KMS-11 (cell line): ENCODE results near the gene BRD3OS.

Experiments
- H2AFZ ChIP-seq: fragments of 200-600 bp; sonication (generic); 2 replicates; pipeline ENCODE4 v1.6.1; 2016; ENCODE audit warnings: antibody characterized with exemption, mixed run types, low read depth
- H3K27ac ChIP-seq: fragments of 200-600 bp; sonication (generic); 2 replicates; pipeline ENCODE4 v1.6.1; 2016; ENCODE audit warnings: mild to moderate bottlenecking, mixed run types
- H3K27me3 ChIP-seq: fragments of 200-600 bp; sonication (generic); 2 replicates; pipeline ENCODE4 v1.6.1; 2017; ENCODE audit warnings: mild to moderate bottlenecking, low read depth, mixed run types, moderate library complexity; ENCODE audit not compliant: insufficient read depth
- H3K36me3 ChIP-seq: fragments of 200-600 bp; sonication (generic); 2 replicates; pipeline ENCODE4 v1.6.1; 2017; ENCODE audit warnings: mild to moderate bottlenecking, mixed run types; ENCODE audit not compliant: insufficient read depth
- H3K4me1 ChIP-seq: fragments of 200-600 bp; sonication (generic); 2 replicates; pipeline ENCODE4 v1.6.1; 2016; ENCODE audit warnings: mild to moderate bottlenecking, low read depth, mixed run types; ENCODE audit not compliant: poor library complexity, severe bottlenecking
- H3K4me2 ChIP-seq: fragments of 200-600 bp; sonication (generic); 2 replicates; pipeline ENCODE4 v1.7.0; 2016; ENCODE audit warnings: mild to moderate bottlenecking, mixed run types
- H3K4me3 ChIP-seq: fragments of 200-600 bp; sonication (generic); IDR thresholded peaks from 2 replicates; pipeline ENCODE4 v1.6.1; 2017; ENCODE audit warnings: low read depth, low read length, mixed read lengths; ENCODE audit not compliant: insufficient read depth
- H3K79me2 ChIP-seq: fragments of 200-600 bp; sonication (generic); 2 replicates; pipeline ENCODE4 v1.6.1; 2016; ENCODE audit warnings: low read depth, mixed run types; ENCODE audit not compliant: insufficient read depth
- H3K9ac ChIP-seq: fragments of 200-600 bp; sonication (generic); 2 replicates; pipeline ENCODE4 v1.6.1; 2016; ENCODE audit warnings: mild to moderate bottlenecking, mixed run types
- H4K20me1 ChIP-seq: fragments of 200-600 bp; sonication (generic); 2 replicates; pipeline ENCODE4 v1.6.1; 2016; ENCODE audit warnings: mild to moderate bottlenecking, mixed run types; ENCODE audit not compliant: insufficient read depth
- TF ChIP-seq, protein P1 (sequence below): fragments of 200-600 bp; sonication (generic); conservative IDR thresholded peaks from 2 replicates; pipeline ENCODE4 v1.6.1; 2017; ENCODE audit warnings: low read depth, mild to moderate bottlenecking, antibody characterized with exemption, low read length, moderate library complexity, mixed read lengths

Gene BRD3OS

DNA sequence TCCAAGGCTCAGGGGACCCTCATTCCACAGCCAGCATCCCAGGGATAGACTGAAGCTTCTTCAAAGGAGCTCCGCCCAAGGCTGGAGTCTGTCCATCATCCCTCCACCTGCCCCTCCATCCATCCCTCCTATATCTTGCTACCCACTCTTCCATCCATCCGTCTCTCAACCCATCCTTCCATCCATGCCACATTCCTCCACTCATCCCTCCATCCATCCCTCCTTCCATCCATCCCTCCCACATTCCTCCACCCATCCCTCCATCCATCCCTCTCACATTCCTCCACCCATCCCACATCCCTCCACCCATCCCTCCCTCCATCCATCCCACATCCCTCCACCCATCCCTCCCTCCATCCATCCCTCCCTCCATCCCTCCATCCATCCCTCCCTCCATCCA, 27.7 kb upstream of the BRD3OS start:
- no peaks in the 10 kb centered on the region for H3K79me2 ChIP-seq
- no peaks in the 10 kb centered on the region for H4K20me1 ChIP-seq
- peaks cover 10% of the 10 kb centered on the region for H3K4me1 ChIP-seq
- H3K36me3 ChIP-seq, result no peaks in the 10 kb centered on the region
- TF ChIP-seq, protein P1, sequence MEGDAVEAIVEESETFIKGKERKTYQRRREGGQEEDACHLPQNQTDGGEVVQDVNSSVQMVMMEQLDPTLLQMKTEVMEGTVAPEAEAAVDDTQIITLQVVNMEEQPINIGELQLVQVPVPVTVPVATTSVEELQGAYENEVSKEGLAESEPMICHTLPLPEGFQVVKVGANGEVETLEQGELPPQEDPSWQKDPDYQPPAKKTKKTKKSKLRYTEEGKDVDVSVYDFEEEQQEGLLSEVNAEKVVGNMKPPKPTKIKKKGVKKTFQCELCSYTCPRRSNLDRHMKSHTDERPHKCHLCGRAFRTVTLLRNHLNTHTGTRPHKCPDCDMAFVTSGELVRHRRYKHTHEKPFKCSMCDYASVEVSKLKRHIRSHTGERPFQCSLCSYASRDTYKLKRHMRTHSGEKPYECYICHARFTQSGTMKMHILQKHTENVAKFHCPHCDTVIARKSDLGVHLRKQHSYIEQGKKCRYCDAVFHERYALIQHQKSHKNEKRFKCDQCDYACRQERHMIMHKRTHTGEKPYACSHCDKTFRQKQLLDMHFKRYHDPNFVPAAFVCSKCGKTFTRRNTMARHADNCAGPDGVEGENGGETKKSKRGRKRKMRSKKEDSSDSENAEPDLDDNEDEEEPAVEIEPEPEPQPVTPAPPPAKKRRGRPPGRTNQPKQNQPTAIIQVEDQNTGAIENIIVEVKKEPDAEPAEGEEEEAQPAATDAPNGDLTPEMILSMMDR, result no peak
- H3K27ac ChIP-seq, result no peak overlapping the region
- no peak overlapping the region for H3K4me3 ChIP-seq
- H3K9ac ChIP-seq, result no peak overlapping the region
- H2AFZ ChIP-seq, result no peak overlapping the region
- H3K4me2 ChIP-seq, result no peak overlapping the region
- peaks cover 51% of the 10 kb centered on the region for H3K27me3 ChIP-seq

DNA sequence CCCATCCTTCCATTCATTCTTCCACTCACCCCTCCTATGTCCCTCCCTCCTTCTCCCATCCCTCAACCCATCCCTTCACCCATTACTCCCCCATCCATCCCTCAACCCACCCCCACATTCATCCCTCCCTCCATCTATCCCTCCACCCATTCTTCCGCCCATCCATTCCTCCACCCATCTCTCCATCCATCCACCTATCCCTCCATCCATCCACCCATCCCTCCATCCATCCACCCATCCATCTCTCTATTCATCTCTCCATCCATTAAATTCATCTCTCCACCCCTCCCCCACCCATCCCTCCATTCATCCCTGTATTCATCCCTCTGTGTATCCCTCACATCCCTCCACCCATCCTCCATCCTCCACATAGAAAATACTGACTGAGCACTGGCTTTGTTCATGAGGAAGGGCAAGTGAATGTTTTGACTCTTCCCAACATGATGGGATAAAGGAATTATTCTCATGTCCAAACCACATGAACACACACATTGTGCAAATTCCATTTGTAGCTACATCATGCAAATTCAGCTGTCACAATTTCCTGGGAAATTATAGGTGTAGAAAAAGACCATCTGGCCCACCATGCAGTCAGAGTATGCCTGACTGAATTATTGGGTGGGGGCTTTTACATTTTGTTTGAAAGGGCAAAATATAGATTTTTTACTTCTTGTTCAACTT, 26.2 kb upstream of the BRD3OS start:
- H3K27ac ChIP-seq, result no peak overlapping the region
- no peak overlapping the region for H3K9ac ChIP-seq
- H3K4me3 ChIP-seq, result no peak overlapping the region
- no peaks in the 10 kb centered on the region for H3K79me2 ChIP-seq
- H3K4me1 ChIP-seq, result peaks cover 2% of the 10 kb centered on the region
- H3K4me2 ChIP-seq, result no peak overlapping the region
- TF ChIP-seq, protein P1, result no peak
- no peaks in the 10 kb centered on the region for H3K36me3 ChIP-seq
- H3K27me3 ChIP-seq, result peaks cover 56% of the 10 kb centered on the region
- no peak overlapping the region for H2AFZ ChIP-seq
- no peaks in the 10 kb centered on the region for H4K20me1 ChIP-seq

DNA sequence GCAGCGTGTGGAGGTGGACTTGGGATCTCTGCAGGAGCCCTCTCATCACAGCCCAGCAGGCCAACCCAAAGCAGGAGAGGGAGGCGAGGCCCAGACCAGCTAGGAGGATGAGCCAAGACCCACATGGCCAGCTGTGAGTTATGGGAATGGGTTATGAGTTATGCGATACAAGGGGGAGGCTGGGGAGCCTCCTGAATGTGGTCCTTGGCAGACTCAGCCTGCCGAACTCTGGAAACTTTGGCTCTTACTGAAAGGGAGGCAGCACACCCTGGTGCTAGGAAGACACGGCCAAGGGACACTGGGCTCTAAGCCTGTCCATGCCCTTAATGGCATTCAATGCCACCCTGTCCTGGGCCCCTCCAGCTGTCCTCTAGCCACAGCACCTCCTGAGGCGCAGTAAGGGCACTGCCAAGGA, 25.4 kb upstream of the BRD3OS start:
- Histone ChIP-seq H3K4me3 (no peak overlapping the region), H3K9ac (no peak overlapping the region), H3K4me2 (no peak overlapping the region), H3K27me3 (peaks cover 58% of the 10 kb centered on the region), H3K27ac (no peak overlapping the region), H3K79me2 (no peaks in the 10 kb centered on the region), H3K4me1 (no peaks in the 10 kb centered on the region), H2AFZ (no peak overlapping the region), H3K36me3 (no peaks in the 10 kb centered on the region), H4K20me1 (no peaks in the 10 kb centered on the region)
- TF ChIP-seq, protein P1, result no peak

DNA sequence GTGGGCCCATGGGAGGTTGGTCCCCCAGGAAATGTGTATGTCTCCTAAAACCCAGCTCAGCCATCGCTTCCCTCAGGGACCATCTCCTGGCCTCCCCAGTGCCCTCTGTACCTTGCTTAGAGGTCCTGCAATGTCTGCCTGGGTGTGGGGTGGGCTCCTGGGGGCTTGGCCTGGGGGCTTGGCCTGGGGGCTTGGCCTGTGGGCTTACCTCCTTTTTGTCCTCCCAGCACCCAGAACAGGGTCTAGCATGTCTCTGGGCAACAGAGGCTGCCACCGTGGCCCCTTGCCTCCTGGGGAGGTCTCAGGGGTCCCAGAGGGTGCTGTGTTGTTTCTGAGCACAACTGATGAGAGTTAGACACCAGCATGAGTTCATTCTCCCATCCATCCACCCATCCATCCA, 22.5 kb upstream of the BRD3OS start:
- no peak overlapping the region for H3K4me2 ChIP-seq

More for the DNA sequence above, 22.5 kb upstream of the BRD3OS start:
- Histone ChIP-seq H3K27ac (no peak overlapping the region), H3K36me3 (no peaks in the 10 kb centered on the region), H3K4me3 (no peak overlapping the region), H3K9ac (no peak overlapping the region), H3K27me3 (peaks cover 60% of the 10 kb centered on the region), H3K79me2 (no peaks in the 10 kb centered on the region), H3K4me1 (no peaks in the 10 kb centered on the region), H2AFZ (no peak overlapping the region), H4K20me1 (no peaks in the 10 kb centered on the region)
- TF ChIP-seq, protein P1, result no peak
